Neural cell (in vitro differentiated cells): ENCODE results near the gene SEC24D. TPM values are rescaled to one million over a fixed set of nuclear protein-coding genes. Genes with fewer than 3 reads are reported as not detected.

Source experiments
- H2AFZ ChIP-seq: fragments of 200-600, 300-800 bp; sonication (generic), shearing (Covaris generic); 2 replicates; pipeline ENCODE4 v1.6.0; 2014; ENCODE audit warnings: low read depth, mild to moderate bottlenecking, antibody characterized with exemption, low read length, moderate library complexity
- H3F3A ChIP-seq: fragments of 200-600 bp; shearing (Covaris generic); 2 replicates; pipeline ENCODE4 v1.6.1; 2016; ENCODE audit warnings: mild to moderate bottlenecking, moderate library complexity, mixed read lengths, antibody characterized with exemption, low read length; ENCODE audit not compliant: insufficient read depth, poor library complexity, severe bottlenecking
- H3K27ac ChIP-seq: fragments of 200-600, 300-800 bp; sonication (generic), shearing (Covaris generic); 2 replicates; pipeline ENCODE4 v1.5.1; 2014; ENCODE audit warnings: mild to moderate bottlenecking, low read length, moderate library complexity
- H3K27me3 ChIP-seq: fragments of 300-800, 200-600 bp; sonication (generic), shearing (Covaris generic); 2 replicates; pipeline ENCODE4 v1.6.0; 2014; ENCODE audit warnings: mild to moderate bottlenecking, low read depth, low read length, moderate library complexity; ENCODE audit not compliant: insufficient read depth
- H3K36me3 ChIP-seq: fragments of 300-800, 200-600 bp; sonication (generic), shearing (Covaris generic); 2 replicates; pipeline ENCODE4 v1.5.1; 2014; ENCODE audit warnings: mild to moderate bottlenecking, antibody characterized with exemption, low read length, moderate library complexity; ENCODE audit not compliant: insufficient read depth
- H3K4me2 ChIP-seq: fragments of 300-800, 200-600 bp; sonication (generic), shearing (Covaris generic); 2 replicates; pipeline ENCODE4 v1.6.0; 2014; ENCODE audit warnings: mild to moderate bottlenecking, low read length
- H3K4me3 ChIP-seq: fragments of 300-800, 200-600 bp; sonication (generic), shearing (Covaris generic); 2 replicates; pipeline ENCODE4 v1.5.1; 2014; ENCODE audit warnings: mild to moderate bottlenecking, low read length, moderate library complexity
- H3K79me2 ChIP-seq: fragments of 200-600 bp; shearing (Covaris generic); replicated peaks from 2 replicates; pipeline ENCODE4 v1.6.0; 2014; ENCODE audit warnings: mild to moderate bottlenecking, low read length, moderate library complexity; ENCODE audit not compliant: insufficient read depth
- H3K9ac ChIP-seq: fragments of 300-800, 200-600 bp; sonication (generic), shearing (Covaris generic); 2 replicates; pipeline ENCODE4 v1.6.1; 2016; ENCODE audit warnings: mild to moderate bottlenecking, low read length, mixed read lengths
- H3K9me2 ChIP-seq: fragments of 200-600 bp; shearing (Covaris generic); 2 replicates; pipeline ENCODE4 v1.6.1; 2016; ENCODE audit warnings: mild to moderate bottlenecking, low read length, mixed read lengths; ENCODE audit not compliant: insufficient read depth
- H3K9me3 ChIP-seq: fragments of 200-600, 300-800 bp; sonication (generic), shearing (Covaris generic); 2 replicates; pipeline ENCODE4 v1.6.1; 2016; ENCODE audit warnings: mild to moderate bottlenecking, mixed run types, low read length, moderate library complexity, mixed read lengths
- H4K20me1 ChIP-seq: fragments of 200-600 bp; shearing (Covaris generic); 2 replicates; pipeline ENCODE4 v1.6.1; 2016; ENCODE audit warnings: mild to moderate bottlenecking, mixed run types; ENCODE audit not compliant: insufficient read depth
- EP300 ChIP-seq: fragments of 450-650 bp; conservative IDR thresholded peaks from 2 replicates; pipeline ENCODE4 v1.6.1; 2014; ENCODE audit warnings: antibody characterized with exemption, mild to moderate bottlenecking, moderate library complexity; ENCODE audit not compliant: poor library complexity, severe bottlenecking
- EZH2 ChIP-seq: fragments of 200-600, 300-800 bp; shearing (Covaris generic), sonication (generic); IDR thresholded peaks from 2 replicates; pipeline ENCODE4 v1.6.1; 2014; ENCODE audit warnings: antibody characterized with exemption, low read length, borderline replicate concordance, mild to moderate bottlenecking; ENCODE audit not compliant: insufficient read depth, poor library complexity, severe bottlenecking
- MXI1 ChIP-seq: fragments of 450-650 bp; conservative IDR thresholded peaks from 2 replicates; pipeline ENCODE4 v1.6.1; 2014; ENCODE audit warnings: antibody characterized with exemption, mild to moderate bottlenecking; ENCODE audit not compliant: poor library complexity, severe bottlenecking
- POLR2AphosphoS5 ChIP-seq: IDR thresholded peaks from 2 replicates; pipeline ENCODE4 v1.6.1; 2012
- RAD21 ChIP-seq: fragments of 450-650 bp; conservative IDR thresholded peaks from 2 replicates; pipeline ENCODE4 v1.6.1; 2014; ENCODE audit warnings: antibody characterized with exemption, mild to moderate bottlenecking, moderate library complexity
- SMC3 ChIP-seq: fragments of 450-650 bp; conservative IDR thresholded peaks from 2 replicates; pipeline ENCODE4 v1.6.1; 2014; ENCODE audit warnings: antibody characterized with exemption, mild to moderate bottlenecking, moderate library complexity; ENCODE audit not compliant: poor library complexity
- TAF1 ChIP-seq: IDR thresholded peaks from 2 replicates; pipeline ENCODE4 v1.6.1; 2012; ENCODE audit warnings: low read depth
- polyA plus RNA-seq: library from polyadenylated mRNA; depleted of rRNA; stranded (reverse); fragments of >200 nt; gene quantifications from 2 replicates; pipeline ENCODE4 v1.2.3, GENCODE V29; 2014
- TF ChIP-seq, protein P1 (sequence below): fragments of 450-650 bp; IDR thresholded peaks from 2 replicates; pipeline ENCODE4 v1.5.1; 2014; ENCODE audit warnings: antibody characterized with exemption, mild to moderate bottlenecking, moderate library complexity; ENCODE audit not compliant: poor library complexity, severe bottlenecking
- TF ChIP-seq, protein P2 (sequence below): IDR thresholded peaks from 2 replicates; pipeline ENCODE4 v1.6.1; 2012; ENCODE audit warnings: borderline replicate concordance

Gene SEC24D
- polyA plus RNA-seq, 1 donor from 2014 or later = 7.8 TPM

DNA sequence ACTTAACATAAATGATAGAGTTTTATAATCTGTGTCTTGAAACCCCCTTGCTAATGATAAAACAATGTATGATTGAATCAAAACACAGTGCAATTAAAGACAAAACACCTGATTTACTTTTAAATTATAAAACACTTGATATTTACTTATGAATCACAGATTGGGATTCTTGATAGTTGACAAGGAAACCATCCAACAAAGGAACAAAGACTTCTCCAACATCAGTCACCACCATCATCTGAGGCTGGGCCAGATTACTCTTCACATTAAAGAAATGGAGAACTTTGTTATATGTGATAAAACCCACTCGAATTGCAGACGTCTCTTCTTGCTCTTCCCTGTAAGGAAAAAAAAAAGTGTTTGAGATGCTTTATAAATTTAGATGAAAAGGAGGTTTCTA lies 83.4 kb downstream of the SEC24D start:
- Histone ChIP-seq H4K20me1 (no peaks in the 10 kb centered on the region), H3K27me3 (no peaks in the 10 kb centered on the region), H3K27ac (no peak overlapping the region), H3K79me2 (no peaks in the 10 kb centered on the region), H3K9ac (no peak overlapping the region), H3K4me3 (no peak overlapping the region), H3K9me3 (no peaks in the 10 kb centered on the region), H3K36me3 (no peaks in the 10 kb centered on the region), H3F3A (no peaks in the 10 kb centered on the region), H3K4me2 (no peak overlapping the region), H2AFZ (no peak overlapping the region), H3K9me2 (no peaks in the 10 kb centered on the region)
- TF ChIP-seq, protein P1, sequence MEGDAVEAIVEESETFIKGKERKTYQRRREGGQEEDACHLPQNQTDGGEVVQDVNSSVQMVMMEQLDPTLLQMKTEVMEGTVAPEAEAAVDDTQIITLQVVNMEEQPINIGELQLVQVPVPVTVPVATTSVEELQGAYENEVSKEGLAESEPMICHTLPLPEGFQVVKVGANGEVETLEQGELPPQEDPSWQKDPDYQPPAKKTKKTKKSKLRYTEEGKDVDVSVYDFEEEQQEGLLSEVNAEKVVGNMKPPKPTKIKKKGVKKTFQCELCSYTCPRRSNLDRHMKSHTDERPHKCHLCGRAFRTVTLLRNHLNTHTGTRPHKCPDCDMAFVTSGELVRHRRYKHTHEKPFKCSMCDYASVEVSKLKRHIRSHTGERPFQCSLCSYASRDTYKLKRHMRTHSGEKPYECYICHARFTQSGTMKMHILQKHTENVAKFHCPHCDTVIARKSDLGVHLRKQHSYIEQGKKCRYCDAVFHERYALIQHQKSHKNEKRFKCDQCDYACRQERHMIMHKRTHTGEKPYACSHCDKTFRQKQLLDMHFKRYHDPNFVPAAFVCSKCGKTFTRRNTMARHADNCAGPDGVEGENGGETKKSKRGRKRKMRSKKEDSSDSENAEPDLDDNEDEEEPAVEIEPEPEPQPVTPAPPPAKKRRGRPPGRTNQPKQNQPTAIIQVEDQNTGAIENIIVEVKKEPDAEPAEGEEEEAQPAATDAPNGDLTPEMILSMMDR = no peak
- TF ChIP-seq, protein P2, sequence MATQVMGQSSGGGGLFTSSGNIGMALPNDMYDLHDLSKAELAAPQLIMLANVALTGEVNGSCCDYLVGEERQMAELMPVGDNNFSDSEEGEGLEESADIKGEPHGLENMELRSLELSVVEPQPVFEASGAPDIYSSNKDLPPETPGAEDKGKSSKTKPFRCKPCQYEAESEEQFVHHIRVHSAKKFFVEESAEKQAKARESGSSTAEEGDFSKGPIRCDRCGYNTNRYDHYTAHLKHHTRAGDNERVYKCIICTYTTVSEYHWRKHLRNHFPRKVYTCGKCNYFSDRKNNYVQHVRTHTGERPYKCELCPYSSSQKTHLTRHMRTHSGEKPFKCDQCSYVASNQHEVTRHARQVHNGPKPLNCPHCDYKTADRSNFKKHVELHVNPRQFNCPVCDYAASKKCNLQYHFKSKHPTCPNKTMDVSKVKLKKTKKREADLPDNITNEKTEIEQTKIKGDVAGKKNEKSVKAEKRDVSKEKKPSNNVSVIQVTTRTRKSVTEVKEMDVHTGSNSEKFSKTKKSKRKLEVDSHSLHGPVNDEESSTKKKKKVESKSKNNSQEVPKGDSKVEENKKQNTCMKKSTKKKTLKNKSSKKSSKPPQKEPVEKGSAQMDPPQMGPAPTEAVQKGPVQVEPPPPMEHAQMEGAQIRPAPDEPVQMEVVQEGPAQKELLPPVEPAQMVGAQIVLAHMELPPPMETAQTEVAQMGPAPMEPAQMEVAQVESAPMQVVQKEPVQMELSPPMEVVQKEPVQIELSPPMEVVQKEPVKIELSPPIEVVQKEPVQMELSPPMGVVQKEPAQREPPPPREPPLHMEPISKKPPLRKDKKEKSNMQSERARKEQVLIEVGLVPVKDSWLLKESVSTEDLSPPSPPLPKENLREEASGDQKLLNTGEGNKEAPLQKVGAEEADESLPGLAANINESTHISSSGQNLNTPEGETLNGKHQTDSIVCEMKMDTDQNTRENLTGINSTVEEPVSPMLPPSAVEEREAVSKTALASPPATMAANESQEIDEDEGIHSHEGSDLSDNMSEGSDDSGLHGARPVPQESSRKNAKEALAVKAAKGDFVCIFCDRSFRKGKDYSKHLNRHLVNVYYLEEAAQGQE = no peak
- TF ChIP-seq EP300 (no peak), MXI1 (no peak), EZH2 (no peak)

DNA sequence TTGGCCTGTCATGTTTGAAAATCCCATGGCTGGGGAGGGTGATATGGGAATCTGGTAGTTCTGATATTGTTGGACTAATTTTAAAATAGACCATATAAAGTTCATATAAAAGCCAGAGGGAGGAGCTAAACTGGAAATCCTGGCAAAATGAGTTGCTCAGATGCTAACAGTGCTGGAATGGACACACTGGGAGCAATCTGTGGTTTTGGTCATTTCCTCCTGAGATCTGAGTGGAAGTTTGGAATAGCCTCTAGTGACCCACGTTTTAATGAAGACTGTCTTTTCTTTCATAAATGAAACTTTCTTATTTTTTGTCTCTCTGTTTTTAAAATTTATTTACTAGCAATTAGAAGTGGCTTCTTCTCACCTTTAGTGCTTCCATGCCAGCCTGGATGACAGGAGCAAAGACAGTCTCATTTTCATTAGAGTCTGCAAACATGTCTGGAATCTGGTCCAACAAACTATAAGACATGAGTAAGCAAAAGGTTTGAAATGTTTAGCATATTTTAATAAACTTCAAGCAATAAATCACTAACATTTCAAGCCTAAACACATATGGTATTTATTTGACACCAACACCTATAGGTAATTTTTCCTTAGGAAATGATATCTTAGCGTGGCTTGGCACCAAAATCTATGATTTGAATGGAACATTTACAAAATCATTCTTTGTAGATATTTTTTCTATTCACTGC lies 84.2 kb downstream of the SEC24D start:
- Histone ChIP-seq H3F3A (no peaks in the 10 kb centered on the region), H3K9me2 (no peaks in the 10 kb centered on the region), H3K27ac (no peak overlapping the region), H3K9me3 (no peaks in the 10 kb centered on the region), H3K9ac (no peak overlapping the region), H3K27me3 (no peaks in the 10 kb centered on the region), H4K20me1 (no peaks in the 10 kb centered on the region), H3K4me2 (no peak overlapping the region), H3K79me2 (no peaks in the 10 kb centered on the region), H3K4me3 (no peak overlapping the region), H2AFZ (no peak overlapping the region), H3K36me3 (no peaks in the 10 kb centered on the region)
- TF ChIP-seq EZH2 = no peak
- TF ChIP-seq TAF1 = no peak

DNA sequence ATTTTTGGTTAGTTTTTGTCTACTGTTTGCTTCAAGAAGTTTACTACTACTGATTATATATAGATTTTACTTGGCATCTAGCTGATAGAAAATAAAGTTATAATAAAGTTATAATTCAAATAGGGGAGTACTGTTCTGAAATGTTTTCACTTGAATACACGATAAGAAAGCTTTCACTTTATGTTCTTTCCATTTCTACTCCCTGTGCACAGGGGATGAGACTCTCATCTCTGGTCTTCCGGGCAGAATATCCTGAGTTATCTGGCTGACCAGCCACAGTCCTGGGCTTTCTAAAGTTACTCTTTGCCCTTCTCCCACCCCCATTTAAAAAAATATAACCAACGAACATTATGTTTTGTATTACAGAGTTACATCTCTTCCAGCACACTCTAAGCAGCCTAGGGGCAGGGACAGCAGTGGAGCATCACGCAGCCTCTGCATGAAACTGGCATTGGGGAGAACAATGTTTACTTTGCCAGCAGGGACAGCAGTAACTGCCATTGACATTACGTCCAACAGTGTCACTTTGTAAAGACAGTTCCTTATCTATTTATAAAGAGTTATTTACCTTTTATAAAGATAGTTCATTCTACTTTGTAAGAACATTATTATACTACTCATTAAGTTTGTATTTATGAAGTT lies 86.5 kb downstream of the SEC24D start:
- no peaks in the 10 kb centered on the region for H3K9me2 ChIP-seq
- H4K20me1 ChIP-seq = no peaks in the 10 kb centered on the region
- H3K36me3 ChIP-seq = no peaks in the 10 kb centered on the region
- H3K9me3 ChIP-seq = no peaks in the 10 kb centered on the region
- H3K4me2 ChIP-seq = no peak overlapping the region
- no peak overlapping the region for H3K4me3 ChIP-seq
- no peaks in the 10 kb centered on the region for H3F3A ChIP-seq
- H3K9ac ChIP-seq = no peak overlapping the region
- no peak overlapping the region for H3K27ac ChIP-seq
- H2AFZ ChIP-seq = no peak overlapping the region
- H3K79me2 ChIP-seq = no peaks in the 10 kb centered on the region
- H3K27me3 ChIP-seq = no peaks in the 10 kb centered on the region
- TF ChIP-seq TAF1 (no peak), EZH2 (no peak), EP300 (no peak), POLR2AphosphoS5 (no peak), RAD21 (no peak), SMC3 (no peak), MXI1 (no peak)
- TF ChIP-seq, protein P1 = no peak
